Panc1 (cell line): Measurements from ENCODE around the gene TBCD. TPM values are rescaled to one million over a fixed set of nuclear protein-coding genes. Genes with fewer than 3 reads are reported as not detected.

Experiments
- ATAC-seq: fragments of 200-7000 bp; cut with Tn5 transposase; 2 replicates; pipeline ENCODE4 v1.9.1; 2020; ENCODE audit warnings: mild to moderate bottlenecking, moderate library complexity
- BruUV-seq: library from RNA; stranded (reverse); fragments of 400-500 nt; replicated peaks from 2 replicates; lab custom pipeline; 2021; lab: Mats Ljungman, UMichigan
- CTCF ChIA-PET: fragments of 300-600 bp; sonication (Branson Sonifier 250); formaldehyde crosslinking; loops from one replicate; lab custom pipeline; 2022; ENCODE audit warnings: antibody characterized with exemption; lab: Charles Lee
- POLR2A ChIA-PET: fragments of 300-600 bp; sonication (Branson Sonifier 250); formaldehyde crosslinking; loops from one replicate; lab custom pipeline; 2022; ENCODE audit warnings: antibody characterized with exemption; lab: Charles Lee
- DNase-seq: peaks from one replicate; pipeline ENCODE4 v3.0.0-alpha.2; 2010; ENCODE audit warnings: low read depth, low spot score
- H3K27ac ChIP-seq: 2 replicates; pipeline ENCODE4 v1.5.1; 2011; ENCODE audit warnings: mild to moderate bottlenecking, low read length, inconsistent platforms
- H3K27me3 ChIP-seq: fragments of 200-500 bp; sonication (Bioruptor generic); 2 replicates; pipeline ENCODE4 v1.6.0; 2014; ENCODE audit warnings: low read length, inconsistent platforms; ENCODE audit not compliant: control insufficient read depth, insufficient read depth
- H3K36me3 ChIP-seq: fragments of 200-500 bp; sonication (Bioruptor generic); 2 replicates; pipeline ENCODE4 v1.5.1; 2014; ENCODE audit warnings: inconsistent platforms, mild to moderate bottlenecking, low read length, moderate library complexity; ENCODE audit not compliant: control insufficient read depth, insufficient read depth
- H3K4me1 ChIP-seq: 2 replicates; pipeline ENCODE4 v1.5.1; 2011; ENCODE audit warnings: inconsistent platforms, mild to moderate bottlenecking, low read length, moderate library complexity; ENCODE audit not compliant: control insufficient read depth, insufficient read depth
- H3K4me3 ChIP-seq, 2 experiments: 2 replicates each; pipeline ENCODE4 v1.5.1; 2011 to 2012; ENCODE audit warnings: low read depth in 2 of 2, low read length in 2 of 2, mild to moderate bottlenecking in 2 of 2, inconsistent platforms in 1 of 2, moderate library complexity in 1 of 2
- H3K9me3 ChIP-seq: fragments of 200-500 bp; sonication (Bioruptor generic); 2 replicates; pipeline ENCODE4 v1.5.1; 2014; ENCODE audit warnings: low read depth, mild to moderate bottlenecking, inconsistent platforms, low read length, moderate library complexity; ENCODE audit not compliant: control insufficient read depth, insufficient read depth
- CTCF ChIP-seq: fragments of 450-650 bp; IDR thresholded peaks from 2 replicates; pipeline ENCODE4 v1.5.1; 2017; ENCODE audit warnings: mild to moderate bottlenecking
- POLR2AphosphoS5 ChIP-seq: IDR thresholded peaks from 2 replicates; pipeline ENCODE4 v1.6.1; 2012; ENCODE audit warnings: mild to moderate bottlenecking, low read depth, low read length, moderate library complexity
- REST ChIP-seq, 2 experiments: IDR thresholded peaks; 2 replicates each; pipeline ENCODE4 v1.6.1; 2011 to 2012; ENCODE audit warnings: low read depth in 2 of 2, control low read depth in 1 of 2, low read length in 1 of 2, mild to moderate bottlenecking in 1 of 2, moderate library complexity in 1 of 2; ENCODE audit not compliant: insufficient read depth in 1 of 2
- SIN3A ChIP-seq: IDR thresholded peaks from 2 replicates; pipeline ENCODE4 v1.6.1; 2012; ENCODE audit warnings: low read depth, mild to moderate bottlenecking, low read length, moderate library complexity, borderline replicate concordance; ENCODE audit not compliant: insufficient read depth
- TCF7L2 ChIP-seq: IDR thresholded peaks from 2 replicates; pipeline ENCODE4 v1.6.1; 2011; ENCODE audit warnings: mild to moderate bottlenecking, low read depth, low read length, inconsistent platforms
- in situ Hi-C: cut with HindIII; loops from 2 replicates; pipeline ENCODE4 v1.10.0; 2016; ENCODE audit warnings: low sequenced_read_pairs, low pct_unique_long_range_greater_than_20kb
- intact Hi-C: fragments of 100-400 bp; cut with micrococcal nuclease; formaldehyde crosslinking; loops from one replicate; pipeline ENCODE4 v1.10.0; 2022; ENCODE audit not compliant: unreplicated experiment
- total RNA-seq: library from RNA; stranded (reverse); gene quantifications from one replicate; pipeline ENCODE4 v1.2.1, GENCODE V29; 2021; ENCODE audit not compliant: unreplicated experiment

The TBCD gene
- total RNA-seq, 1 experiment from 2014 or later: 186 TPM

DNA sequence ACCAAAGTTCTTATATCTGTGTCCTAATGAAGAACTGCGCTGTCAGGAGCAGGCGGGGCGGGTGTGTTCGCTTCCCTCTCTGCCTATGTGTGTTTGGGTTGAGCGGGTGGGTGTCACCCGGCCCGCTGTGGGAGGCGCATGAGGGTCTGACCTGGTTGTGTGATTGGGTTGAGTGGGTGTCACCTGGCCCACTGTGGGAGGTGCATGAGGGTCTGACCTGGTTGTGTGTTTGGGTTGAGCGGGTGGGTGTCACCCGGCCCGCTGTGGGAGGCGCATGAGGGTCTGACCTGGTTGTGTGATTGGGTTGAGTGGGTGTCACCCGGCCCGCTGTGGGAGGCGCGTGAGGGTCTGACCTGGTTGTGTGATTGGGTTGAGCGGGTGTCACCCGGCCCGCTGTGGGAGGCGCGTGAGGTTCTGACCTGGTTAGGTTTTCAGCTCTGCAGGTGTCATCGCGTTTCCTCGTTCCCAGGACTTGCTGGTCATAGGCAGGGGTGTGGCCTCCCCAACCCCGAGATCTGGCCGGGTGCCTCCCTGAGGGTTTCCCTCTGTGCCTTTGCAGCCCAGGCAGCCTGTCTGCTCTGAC is 157.5 kb downstream of the TBCD start:
- intact Hi-C loops: no loop called here
- no peak for TF ChIP-seq POLR2AphosphoS5
- TF ChIP-seq REST (IDR thresholded peaks at IDR 0.05; ENCODE audit: insufficient read depth in 1 of 2, low read depth in 2 of 2, low read length in 1 of 2): no peak
- TF ChIP-seq TCF7L2: no peak
- no peak for TF ChIP-seq SIN3A
- no peak for TF ChIP-seq CTCF
- in situ Hi-C loops: no loop called here
- CTCF ChIA-PET: interaction anchor here (0.6 kb wide), 1 partner anchor 62 kb away, joined by 3 read pairs; no protein-coding TSS in a partner anchor
- no peaks in the 10 kb centered on the region for H3K27me3 ChIP-seq
- H3K4me3 ChIP-seq: no peak overlapping the region
- DNase-seq: no peak
- POLR2A ChIA-PET: no interaction called here
- BruUV-seq: no TSS peak
- ATAC-seq: no peak
- peaks cover 2% of the 10 kb centered on the region; the same call in 1 of the 2 replicates for H3K36me3 ChIP-seq
- no peak overlapping the region for H3K27ac ChIP-seq
- no peaks in the 10 kb centered on the region for H3K4me1 ChIP-seq
- no peaks in the 10 kb centered on the region for H3K9me3 ChIP-seq

DNA sequence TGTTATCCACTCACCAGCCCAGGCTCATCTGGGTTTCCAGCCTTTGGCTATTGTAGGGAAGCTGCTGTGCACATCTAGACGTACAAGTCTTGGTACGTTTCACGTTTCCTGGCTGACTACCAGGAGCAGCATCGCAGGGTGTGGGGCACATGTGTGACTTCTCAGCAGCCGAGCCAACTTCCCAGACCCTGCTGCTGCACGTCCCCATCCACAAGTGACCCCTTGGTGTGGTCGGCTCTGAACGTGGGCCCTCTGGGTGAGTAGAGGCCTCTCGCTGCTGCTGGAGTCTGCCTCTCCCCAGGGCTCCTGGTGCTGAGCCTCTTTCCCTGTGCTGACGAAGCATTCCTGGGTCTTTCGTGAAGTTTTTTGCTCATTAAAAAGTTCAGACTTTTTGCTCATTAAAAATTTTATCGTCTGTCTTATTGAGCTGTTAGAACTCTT is 158.2 kb downstream of the TBCD start:
- in situ Hi-C loops: no loop called here
- Histone ChIP-seq H3K27ac (no peak overlapping the region), H3K4me3 (no peak overlapping the region), H3K36me3 (peaks cover 2% of the 10 kb centered on the region; the same call in 1 of the 2 replicates), H3K4me1 (no peaks in the 10 kb centered on the region), H3K27me3 (no peaks in the 10 kb centered on the region), H3K9me3 (no peaks in the 10 kb centered on the region)
- ChIA-PET POLR2A (no interaction called here), CTCF (no interaction called here)
- TF ChIP-seq SIN3A: no peak
- no peak for TF ChIP-seq POLR2AphosphoS5
- no peak for TF ChIP-seq CTCF
- no peak for TF ChIP-seq REST (IDR thresholded peaks at IDR 0.05; ENCODE audit: insufficient read depth in 1 of 2, low read depth in 2 of 2, low read length in 1 of 2)
- TF ChIP-seq TCF7L2: no peak
- intact Hi-C loops: no loop called here
- no peak for ATAC-seq
- no peak for DNase-seq
- BruUV-seq: no TSS peak
